Measurements from ENCODE around the gene TPRN. TPM values are rescaled to one million over a fixed set of nuclear protein-coding genes. Genes with fewer than 3 reads are reported as not detected.

TPRN gene
- polyA plus RNA-seq, 1 of the 3 experiments (the other 2 are of a cell fraction): 5.2 TPM

- Histone ChIP-seq H3K4me3 (ENCODE audit: low read depth in 2 of 2, low read length in 1 of 2) (no peak within 1 kb of the TSS), H4K20me1 (ENCODE audit: insufficient read depth) (no peaks in the 10 kb centered on the region), H3F3A (replicated peaks; ENCODE audit: insufficient read depth) (peaks cover 15% of the 10 kb centered on the region), H3K4me1 (ENCODE audit: control insufficient read depth in 1 of 2, insufficient read depth in 2 of 2, low read depth in 1 of 2, low read length in 1 of 2) (peaks cover 0 to 35% of the 10 kb centered on the region in 2 experiments; a peak in 1 of 4 replicates), H3K79me2 (ENCODE audit: insufficient read depth) (no peaks in the 10 kb centered on the region), H3K36me3 (replicated peaks in 1 of 2; ENCODE audit: control insufficient read depth in 1 of 2, insufficient read depth in 2 of 2, low read length in 1 of 2) (no peaks in the 10 kb centered on the region), H3K27ac (ENCODE audit: low read depth in 2 of 2, low read length in 1 of 2) (no peak within 1 kb of the TSS; a peak in 1 of 4 replicates), H3K9me3 (no peaks in the 10 kb centered on the region), H3K27me3 (ENCODE audit: insufficient read depth) (no peaks in the 10 kb centered on the region), H3K9ac (no peak within 1 kb of the TSS), H3K4me2 (no peak within 1 kb of the TSS), H2AFZ (ENCODE audit: low read depth) (no peak within 1 kb of the TSS), H3K9me2 (no peaks in the 10 kb centered on the region)
- CTCF ChIA-PET: interaction anchor here (1.1 to 1.5 kb wide), 2 partner anchors 164 to 196 kb away, joined by 3 to 5 read pairs; no protein-coding TSS in a partner anchor
- DNase-seq: no peak
- POLR2A ChIA-PET: no interaction called here
- TF ChIP-seq CTCF (IDR thresholded peaks at IDR 0.05) (no peak), RCOR1 (IDR thresholded peaks at IDR 0.05; ENCODE audit: low read length) (no peak), USF2 (IDR thresholded peaks at IDR 0.05; ENCODE audit: borderline replicate concordance, low read depth, low read length) (no peak), TAF1 (IDR thresholded peaks at IDR 0.05; ENCODE audit: borderline replicate concordance, low read depth, low read length) (no peak), JUND (IDR thresholded peaks at IDR 0.05) (no peak), FOSL2 (IDR thresholded peaks at IDR 0.05; ENCODE audit: borderline replicate concordance, low read depth) (no peak), SIN3A (IDR thresholded peaks at IDR 0.05; ENCODE audit: borderline replicate concordance, low read depth, low read length) (no peak), RXRA (IDR thresholded peaks at IDR 0.05; ENCODE audit: borderline replicate concordance, low read depth) (no peak), NFIC (IDR thresholded peaks at IDR 0.05; ENCODE audit: borderline replicate concordance) (no peak), SMC3 (IDR thresholded peaks at IDR 0.05; ENCODE audit: low read depth, low read length) (no peak), FOXM1 (IDR thresholded peaks at IDR 0.05; ENCODE audit: low read depth) (no peak), GATA2 (CRISPR knock-in tag; IDR thresholded peaks at IDR 0.05) (no peak), USF1 (IDR thresholded peaks at IDR 0.05; ENCODE audit: borderline replicate concordance, low read depth) (no peak), GABPA (IDR thresholded peaks at IDR 0.05; ENCODE audit: low read depth) (no peak), RFX5 (IDR thresholded peaks at IDR 0.05; ENCODE audit: low read length) (no peak)
- 67% methylated on average over 1 of the region's 14 CpGs for WGBS (ENCODE audit: low lambda C conversion rate)
These were observed 30.3 kb upstream of the TPRN start, which contains the start of gene SLC34A3 for GRCh38 chr9:137230705-137231371. TSS of gene SLC34A3 (plus strand) at chr9:137230901. CDS start at chr9:137231703, 802 bp downstream.
